ENCODE data around the gene TSPAN18.

The TSPAN18 gene

DNA sequence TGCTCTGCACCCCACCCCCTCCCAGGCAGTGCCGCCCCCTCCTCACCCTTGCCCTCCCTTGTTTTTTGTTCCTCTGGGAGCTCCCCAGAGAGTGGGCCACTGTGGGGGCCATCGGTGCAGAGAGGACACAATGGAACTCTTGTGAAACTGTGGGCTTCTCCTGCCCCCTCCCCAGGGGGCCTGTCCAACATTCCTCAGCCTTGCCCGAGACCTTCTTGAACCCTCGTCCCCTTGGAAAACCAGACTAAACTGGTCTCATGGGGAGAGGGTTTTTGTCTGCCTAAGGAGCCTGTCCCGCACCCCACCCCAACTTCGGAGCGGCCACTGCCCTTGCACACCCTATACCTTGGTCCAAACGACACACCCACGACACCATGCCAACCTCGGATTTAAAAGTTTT is 72.2 kb downstream of the TSPAN18 start:
- no peak for DNase-seq (ENCODE audit: low spot score in 2 of 2)
- H3K9me3 Mint-ChIP-seq, result no peaks in the 10 kb centered on the region
- H3K4me3 Mint-ChIP-seq, result no peak overlapping the region
- H3K36me3 Mint-ChIP-seq, result no peaks in the 10 kb centered on the region
- ATAC-seq, result no peak
- H3K4me1 Mint-ChIP-seq, result peaks cover 8% of the 10 kb centered on the region
- H3K27ac Mint-ChIP-seq, result no peak overlapping the region

DNA sequence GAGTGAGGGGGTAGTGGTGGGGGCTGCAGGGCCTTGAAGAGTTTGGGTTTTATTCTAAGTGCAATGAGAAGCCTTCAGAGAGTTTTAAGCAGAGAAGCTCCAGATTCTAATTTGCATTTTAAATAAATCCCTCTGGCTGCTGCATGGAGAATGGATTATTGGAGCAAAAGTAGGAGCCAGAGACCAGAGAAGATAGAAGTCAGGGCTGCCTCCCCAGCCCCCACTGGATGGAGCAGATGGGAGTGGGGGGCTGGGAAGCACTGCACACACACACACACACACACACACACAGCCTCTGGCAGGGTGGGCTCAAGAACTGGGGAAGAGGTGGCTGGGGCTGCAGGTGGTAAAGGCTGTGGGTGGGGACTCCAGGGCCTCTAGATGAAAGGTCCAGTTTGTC is 75.6 kb downstream of the TSPAN18 start:
- no peak overlapping the region for H3K4me3 Mint-ChIP-seq
- no peaks in the 10 kb centered on the region for H3K9me3 Mint-ChIP-seq
- H3K4me1 Mint-ChIP-seq, result peaks cover 8% of the 10 kb centered on the region
- no peak overlapping the region for H3K27ac Mint-ChIP-seq
- ATAC-seq (no peak), DNase-seq (ENCODE audit: low spot score in 2 of 2) (no peak)
- no peaks in the 10 kb centered on the region for H3K36me3 Mint-ChIP-seq

DNA sequence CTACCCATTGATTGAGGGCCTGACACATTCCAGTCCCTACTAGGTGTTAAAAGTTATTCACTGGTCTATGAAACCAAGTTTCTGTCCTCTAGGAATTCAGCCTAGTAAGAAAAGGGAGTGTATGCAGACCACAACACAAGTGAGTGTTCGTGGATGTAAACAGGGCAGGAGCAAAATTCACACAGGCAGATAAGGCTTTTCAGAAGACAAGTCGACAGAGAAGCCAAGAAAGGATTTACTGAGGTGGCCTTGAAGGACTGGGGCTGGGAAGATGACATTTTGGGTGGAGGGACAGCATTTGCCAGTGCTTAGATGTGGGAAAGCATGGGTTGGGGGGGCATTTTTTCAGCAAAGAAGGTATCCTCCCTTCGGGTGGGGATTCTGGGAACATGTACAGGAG is 76.2 kb downstream of the TSPAN18 start:
- Mint-ChIP-seq H3K36me3 (no peaks in the 10 kb centered on the region), H3K4me3 (no peak overlapping the region), H3K4me1 (peaks cover 8% of the 10 kb centered on the region), H3K9me3 (no peaks in the 10 kb centered on the region), H3K27ac (no peak overlapping the region)
- DNase-seq (ENCODE audit: low spot score in 2 of 2) (no peak), ATAC-seq (no peak)

DNA sequence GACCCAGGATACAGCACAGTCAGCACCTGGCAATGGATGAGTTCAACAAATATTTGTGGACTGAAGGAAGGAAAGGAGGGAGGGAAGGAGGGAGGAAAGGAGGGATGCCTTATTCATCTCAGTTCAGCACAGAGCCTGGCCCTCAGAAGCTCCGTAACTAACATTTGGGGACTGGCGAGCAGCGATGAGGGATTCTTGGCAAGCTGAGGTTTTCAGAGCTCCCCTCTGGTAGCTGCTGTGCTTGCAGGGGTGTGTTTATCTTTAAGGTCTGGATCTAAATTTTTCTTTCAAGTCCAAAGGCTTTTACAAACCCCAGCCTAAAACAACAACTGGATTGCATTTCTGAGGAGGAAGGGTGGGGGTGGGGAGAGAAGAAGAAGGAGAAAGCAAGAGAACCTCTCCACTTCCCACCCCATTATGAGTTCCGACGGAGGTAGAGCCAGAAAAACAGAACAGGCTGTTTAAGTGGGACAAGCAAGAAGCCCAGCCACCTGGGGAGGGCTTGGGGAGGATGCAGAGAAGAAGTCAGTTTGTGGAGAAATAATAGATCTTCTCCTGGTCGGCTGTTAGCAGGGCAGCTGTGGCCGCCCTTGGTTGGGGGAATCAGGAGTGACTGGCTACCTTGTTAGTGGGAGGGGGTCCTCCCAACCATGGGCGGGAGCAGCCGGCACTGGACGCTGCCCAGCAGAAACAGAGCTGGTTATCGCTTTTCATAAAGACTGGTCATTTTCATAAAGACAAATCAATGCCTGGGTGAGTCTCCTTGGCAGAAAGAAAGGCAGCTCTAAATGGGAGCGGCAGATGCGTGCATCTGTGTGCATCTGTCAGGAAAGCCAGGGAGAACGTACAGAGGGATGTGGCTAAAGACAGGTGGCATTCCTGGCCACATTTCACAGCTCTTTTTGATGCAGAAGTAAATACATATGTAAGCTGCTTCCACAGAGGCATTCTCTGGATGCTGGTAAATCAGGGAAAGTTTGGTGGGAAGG is 78.0 kb downstream of the TSPAN18 start:
- Mint-ChIP-seq H3K4me1 (peaks cover 14% of the 10 kb centered on the region), H3K27ac (no peak overlapping the region), H3K9me3 (no peaks in the 10 kb centered on the region), H3K4me3 (no peak overlapping the region), H3K36me3 (no peaks in the 10 kb centered on the region)
- DNase-seq (ENCODE audit: low spot score in 2 of 2) (no peak), ATAC-seq (no peak)

DNA sequence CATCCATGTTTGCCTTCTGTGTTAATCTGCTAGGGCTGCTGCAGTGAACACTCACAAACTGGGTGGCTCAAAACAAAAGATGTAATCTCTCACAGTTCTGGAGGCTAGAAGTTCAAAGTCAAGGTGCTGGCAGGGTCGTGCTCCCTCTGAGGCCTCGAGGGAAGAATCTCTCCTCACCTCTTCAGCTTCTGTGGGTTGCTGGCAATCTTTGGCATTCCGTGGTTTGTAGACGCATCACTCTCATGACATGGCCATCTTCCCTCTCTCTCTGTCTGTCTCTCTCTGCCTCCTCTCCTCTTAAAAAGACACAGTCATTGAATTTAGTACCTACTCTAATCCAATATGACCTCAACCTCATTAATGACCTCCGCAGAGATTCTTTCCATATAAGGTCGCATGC is 78.8 kb downstream of the TSPAN18 start:
- Mint-ChIP-seq H3K9me3 (no peaks in the 10 kb centered on the region), H3K27ac (no peak overlapping the region), H3K4me3 (no peak overlapping the region), H3K4me1 (peaks cover 14% of the 10 kb centered on the region), H3K36me3 (no peaks in the 10 kb centered on the region)
- ATAC-seq, result no peak
- no peak for DNase-seq (ENCODE audit: low spot score in 2 of 2)

DNA sequence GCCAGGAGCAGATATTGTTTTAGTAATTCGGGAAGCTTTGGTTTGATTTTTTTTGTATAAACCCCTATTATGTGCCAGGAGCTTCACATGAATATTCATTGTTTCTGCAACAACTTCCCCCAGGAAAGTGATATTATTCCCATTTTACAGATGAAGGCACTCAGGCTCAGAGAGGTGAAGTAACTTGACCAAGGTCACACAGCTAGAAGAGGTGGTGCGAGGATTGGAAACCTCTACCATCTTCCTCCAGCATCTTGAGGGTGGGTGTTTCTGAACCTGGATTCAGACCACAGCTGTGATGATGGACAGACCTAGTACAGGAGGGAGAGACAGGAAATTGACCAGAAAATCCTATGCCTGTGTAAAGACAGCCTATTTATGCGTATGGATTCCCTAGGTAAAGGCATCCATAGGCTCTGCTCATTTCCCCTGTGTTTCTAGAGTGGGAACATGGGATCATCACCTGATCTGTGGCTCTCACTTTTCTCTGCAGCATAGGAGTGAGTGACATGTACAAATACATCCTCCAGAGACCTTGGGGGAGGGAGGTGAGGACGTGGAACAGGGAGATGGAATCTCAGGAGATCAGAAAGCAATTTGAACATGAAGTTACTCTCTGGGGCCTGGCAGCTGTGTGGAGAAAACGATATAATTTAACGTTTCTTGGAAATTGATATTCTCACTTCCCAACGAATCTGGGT is 81.4 kb downstream of the TSPAN18 start:
- Mint-ChIP-seq H3K4me1 (peaks cover 17% of the 10 kb centered on the region), H3K4me3 (no peak overlapping the region), H3K27ac (no peak overlapping the region), H3K36me3 (no peaks in the 10 kb centered on the region), H3K9me3 (no peaks in the 10 kb centered on the region)
- DNase-seq (ENCODE audit: low spot score in 2 of 2) (no peak), ATAC-seq (no peak)

DNA sequence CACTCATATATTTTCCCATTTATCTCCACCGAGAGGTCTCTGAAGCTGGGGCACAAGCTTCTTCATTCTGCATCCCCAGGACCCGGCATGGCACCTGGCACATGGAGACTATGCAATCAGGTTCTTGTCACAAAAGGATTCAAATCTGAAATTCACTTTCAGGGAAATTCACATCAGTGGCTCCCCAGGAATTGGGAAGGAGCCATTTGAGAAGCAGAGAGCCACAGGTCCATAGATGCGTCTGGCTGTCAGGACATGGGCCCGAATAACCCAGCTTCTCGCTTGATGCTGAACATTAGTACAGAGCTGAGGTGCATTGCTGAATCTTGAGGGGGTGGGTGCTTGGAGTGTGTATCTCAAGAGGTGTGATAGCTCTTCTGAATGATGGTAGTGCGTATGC is 82.5 kb downstream of the TSPAN18 start:
- no peak for ATAC-seq
- Mint-ChIP-seq H3K9me3 (no peaks in the 10 kb centered on the region), H3K36me3 (no peaks in the 10 kb centered on the region), H3K4me3 (no peak overlapping the region), H3K4me1 (peaks cover 13% of the 10 kb centered on the region), H3K27ac (no peak overlapping the region)
- no peak for DNase-seq (ENCODE audit: low spot score in 2 of 2)

DNA sequence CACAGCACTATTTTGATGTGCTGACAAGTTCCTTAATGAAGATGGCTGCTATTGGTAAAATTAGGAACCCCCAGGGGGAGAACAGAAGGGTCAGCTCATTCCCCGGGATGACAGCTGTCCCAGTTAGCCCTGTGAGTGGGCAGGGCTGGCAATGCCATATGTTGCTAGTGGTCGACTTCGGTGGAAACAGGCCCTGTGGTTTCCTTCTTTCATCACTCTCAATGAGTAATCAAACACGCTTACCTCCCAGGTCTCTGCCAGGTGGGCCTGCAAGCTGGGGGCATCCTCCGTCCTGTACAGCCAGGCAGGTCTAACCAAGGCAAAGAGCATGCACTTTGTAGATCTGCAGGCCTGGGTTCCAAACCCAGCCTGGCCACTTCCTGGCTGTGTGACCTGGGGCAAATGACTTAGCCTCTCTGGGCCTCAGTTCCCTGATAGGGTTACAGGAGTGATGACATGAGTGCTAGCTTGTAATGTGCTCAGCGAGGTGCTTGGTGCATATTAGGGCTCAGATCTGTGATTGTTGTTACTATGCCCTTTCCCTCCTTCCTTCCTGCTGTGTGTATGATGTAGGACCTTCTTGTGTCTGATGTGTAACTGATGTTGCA is 85.2 kb downstream of the TSPAN18 start:
- ATAC-seq (peak; percentile 60), DNase-seq (ENCODE audit: low spot score in 2 of 2) (no peak)
- peaks cover 20% of the 10 kb centered on the region for H3K4me1 Mint-ChIP-seq
- H3K27ac Mint-ChIP-seq, result no peak overlapping the region
- no peak overlapping the region for H3K4me3 Mint-ChIP-seq
- no peaks in the 10 kb centered on the region for H3K36me3 Mint-ChIP-seq
- H3K9me3 Mint-ChIP-seq, result no peaks in the 10 kb centered on the region

DNA sequence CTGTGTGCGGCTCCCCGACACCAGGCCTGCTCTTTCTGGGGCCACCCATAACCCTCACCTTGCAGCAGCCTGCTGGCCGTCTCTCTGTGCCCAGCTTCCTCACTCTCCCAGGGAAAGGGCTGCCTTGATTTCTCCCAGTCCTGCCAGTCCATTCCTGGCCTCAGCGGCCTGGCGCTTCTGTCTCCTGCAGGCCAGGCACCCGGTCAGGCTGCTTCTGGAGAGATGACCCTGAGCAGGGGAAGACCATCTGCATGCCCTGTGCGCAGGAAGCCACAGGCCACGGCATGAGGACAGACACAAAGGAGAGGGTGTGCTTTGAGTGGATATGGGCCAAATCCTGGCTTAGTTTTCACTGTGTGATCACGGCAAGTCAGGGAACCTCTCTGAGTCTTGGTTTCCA is 86.2 kb downstream of the TSPAN18 start:
- DNase-seq (ENCODE audit: low spot score in 2 of 2), result no peak
- no peak for ATAC-seq
- Mint-ChIP-seq H3K36me3 (no peaks in the 10 kb centered on the region), H3K9me3 (no peaks in the 10 kb centered on the region), H3K4me1 (peaks cover 20% of the 10 kb centered on the region), H3K4me3 (no peak overlapping the region), H3K27ac (no peak overlapping the region)

DNA sequence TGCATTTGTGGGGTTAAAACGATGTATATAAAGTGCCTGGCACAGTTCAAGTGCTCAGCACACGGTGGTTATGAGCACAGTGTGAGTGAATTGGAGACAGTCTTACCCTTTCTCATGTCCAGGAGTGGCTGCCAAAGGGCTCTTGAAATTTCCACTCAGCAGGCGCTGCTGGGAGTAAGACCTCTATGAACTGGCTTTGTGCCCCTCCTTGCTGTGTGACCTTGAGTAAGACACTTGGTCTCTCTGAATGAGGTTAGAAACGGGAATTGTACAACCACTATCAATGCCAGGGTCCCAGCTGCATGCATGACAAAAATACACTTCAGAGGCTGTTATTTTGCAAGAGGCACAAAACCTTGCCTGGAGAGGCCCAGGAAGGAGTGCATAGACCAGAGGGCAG is 86.6 kb downstream of the TSPAN18 start:
- Mint-ChIP-seq H3K9me3 (no peaks in the 10 kb centered on the region), H3K27ac (no peak overlapping the region), H3K4me1 (peaks cover 20% of the 10 kb centered on the region), H3K4me3 (no peak overlapping the region), H3K36me3 (no peaks in the 10 kb centered on the region)
- no peak for ATAC-seq
- DNase-seq (ENCODE audit: low spot score in 2 of 2), result no peak

DNA sequence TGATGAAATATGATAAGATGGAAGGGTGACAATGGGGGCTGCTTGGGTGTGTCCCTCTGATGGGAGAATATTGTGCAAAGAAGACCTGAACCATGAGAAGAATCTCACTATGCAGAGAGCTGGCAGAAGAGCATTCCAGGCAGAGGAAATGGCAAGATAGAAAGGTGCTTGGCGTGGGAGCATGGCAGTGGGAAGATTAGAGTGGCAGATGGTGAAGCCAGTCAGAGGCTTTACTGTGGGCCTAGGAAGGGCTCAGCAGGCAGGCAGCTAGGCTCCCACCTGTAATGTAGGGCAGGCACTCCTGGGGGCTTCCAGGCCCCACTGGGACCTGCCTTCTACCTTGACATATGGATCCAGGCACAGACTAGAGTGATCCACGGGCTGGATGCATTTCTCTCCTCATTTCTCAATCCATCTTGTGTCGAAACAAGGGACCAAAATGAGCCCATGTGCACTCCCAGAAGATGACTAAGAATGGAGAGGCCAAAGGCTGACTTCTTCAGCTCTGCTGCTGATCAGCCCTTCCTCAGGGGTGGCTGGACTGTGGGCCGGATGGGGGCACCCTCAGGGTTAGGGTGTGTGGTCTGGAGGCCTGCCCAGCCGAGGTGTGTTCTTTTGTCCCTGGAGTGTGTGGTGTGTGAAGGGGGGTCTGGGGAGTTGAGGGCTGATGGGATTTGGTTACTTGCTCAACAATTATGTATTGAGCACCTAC is 88.3 kb downstream of the TSPAN18 start:
- peaks cover 15% of the 10 kb centered on the region for H3K4me1 Mint-ChIP-seq
- H3K9me3 Mint-ChIP-seq, result no peaks in the 10 kb centered on the region
- H3K4me3 Mint-ChIP-seq, result no peak overlapping the region
- no peaks in the 10 kb centered on the region for H3K36me3 Mint-ChIP-seq
- no peak for DNase-seq (ENCODE audit: low spot score in 2 of 2)
- no peak overlapping the region for H3K27ac Mint-ChIP-seq
- no peak for ATAC-seq

DNA sequence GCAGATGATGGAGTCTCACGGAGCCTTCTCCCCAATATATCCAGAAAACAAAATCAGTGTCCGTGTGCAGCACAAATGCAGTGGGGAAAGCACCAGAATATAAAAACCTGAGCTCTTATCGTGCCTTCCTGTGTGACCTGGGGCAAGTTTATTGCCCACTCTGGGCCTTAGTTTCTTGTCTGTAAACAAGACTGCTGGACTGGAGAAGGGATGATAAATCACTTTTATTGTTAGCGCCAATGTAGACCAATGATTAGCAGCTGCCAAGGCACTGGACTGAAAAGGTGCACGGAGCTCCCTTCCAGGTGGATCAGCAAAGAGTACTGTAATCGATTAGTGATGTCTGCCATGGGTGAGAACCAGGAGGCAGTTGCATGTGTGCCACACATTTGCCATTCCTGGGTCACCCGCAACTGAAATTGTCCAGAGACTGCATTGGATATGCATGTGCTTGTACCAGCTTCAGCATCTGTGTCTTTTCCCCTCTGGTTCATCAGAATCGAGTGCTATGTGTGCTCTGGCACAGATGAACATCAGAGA is 89.2 kb downstream of the TSPAN18 start:
- Mint-ChIP-seq H3K9me3 (no peaks in the 10 kb centered on the region), H3K4me1 (peaks cover 15% of the 10 kb centered on the region), H3K27ac (no peak overlapping the region), H3K36me3 (no peaks in the 10 kb centered on the region), H3K4me3 (no peak overlapping the region)
- ATAC-seq (no peak), DNase-seq (ENCODE audit: low spot score in 2 of 2) (no peak)

DNA sequence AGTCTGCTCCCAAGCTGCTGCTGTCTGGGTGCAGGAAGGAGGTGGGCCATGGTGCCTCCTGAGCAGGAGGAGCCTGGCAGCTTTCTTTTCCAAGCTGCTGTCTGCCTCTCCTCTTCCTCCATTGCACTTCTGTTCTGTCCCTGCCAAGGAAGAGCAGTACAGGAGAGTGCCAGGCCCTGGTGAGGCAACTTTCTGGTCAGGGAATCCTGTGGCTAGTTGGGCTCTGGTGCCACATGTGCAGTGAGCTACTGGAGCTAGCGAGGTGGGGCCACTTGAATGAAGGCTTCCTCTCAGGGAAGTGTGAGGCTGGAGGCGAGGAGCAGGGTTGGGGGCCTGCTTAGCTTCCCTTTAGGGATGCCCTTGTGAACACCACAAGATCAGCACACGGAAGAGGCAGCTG is 90.0 kb downstream of the TSPAN18 start:
- no peak overlapping the region for H3K27ac Mint-ChIP-seq
- DNase-seq (ENCODE audit: low spot score in 2 of 2) (no peak), ATAC-seq (no peak)
- no peaks in the 10 kb centered on the region for H3K36me3 Mint-ChIP-seq
- no peak overlapping the region for H3K4me3 Mint-ChIP-seq
- no peaks in the 10 kb centered on the region for H3K9me3 Mint-ChIP-seq
- peaks cover 13% of the 10 kb centered on the region for H3K4me1 Mint-ChIP-seq

DNA sequence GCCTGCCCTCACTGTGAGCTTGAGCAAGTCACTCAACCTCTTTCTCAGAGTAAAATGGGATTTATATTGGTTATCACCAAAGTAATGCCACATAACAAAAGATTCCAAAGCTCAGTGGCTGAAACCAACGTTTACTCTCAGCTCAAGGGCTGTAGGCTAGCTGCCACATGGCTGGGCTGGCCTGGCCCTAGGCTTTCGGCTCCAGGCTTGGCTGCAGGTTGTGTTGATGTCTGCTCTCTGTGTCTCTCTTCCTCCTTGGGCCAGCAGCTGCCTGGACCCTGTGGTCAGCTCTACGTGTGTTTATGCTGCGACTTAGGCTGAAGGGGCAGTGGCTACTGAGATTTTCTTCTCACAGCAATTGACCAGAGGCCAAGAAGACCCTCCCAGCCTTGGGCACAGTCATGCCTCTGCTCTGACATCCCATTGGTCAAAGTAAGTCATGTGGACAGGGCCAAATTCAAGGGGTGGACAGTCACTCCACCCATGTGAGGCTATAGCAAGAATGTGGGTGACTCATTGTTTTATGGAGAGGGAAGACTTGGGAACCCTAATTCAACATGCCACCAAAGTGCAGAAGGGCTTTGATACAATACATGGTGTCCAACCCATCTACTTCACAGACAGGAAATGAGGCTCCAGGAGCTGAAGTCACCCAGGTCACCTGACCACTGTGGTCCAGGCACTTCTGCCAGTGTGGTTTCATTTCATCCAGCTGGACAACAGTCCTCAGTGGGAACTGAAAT is 90.6 kb downstream of the TSPAN18 start:
- ATAC-seq, result no peak
- H3K27ac Mint-ChIP-seq, result no peak overlapping the region
- peaks cover 7% of the 10 kb centered on the region for H3K4me1 Mint-ChIP-seq

More for the DNA sequence above, 90.6 kb downstream of the TSPAN18 start:
- H3K9me3 Mint-ChIP-seq, result no peaks in the 10 kb centered on the region
- DNase-seq (ENCODE audit: low spot score in 2 of 2), result no peak
- H3K36me3 Mint-ChIP-seq, result no peaks in the 10 kb centered on the region
- H3K4me3 Mint-ChIP-seq, result no peak overlapping the region
